HEK293 (cell line): Measurements from ENCODE around the gene MINPP1.

Source experiments
- EGR2 ChIP-seq: fragments of 450-650 bp; formaldehyde crosslinking; IDR thresholded peaks from 2 replicates; pipeline ENCODE4 v1.5.1; 2016; ENCODE audit warnings: low read depth, missing biosample characterization, missing genetic modification characterization
- ELK4 ChIP-seq: IDR thresholded peaks from 2 replicates; pipeline ENCODE4 v1.6.1; 2011; ENCODE audit warnings: mild to moderate bottlenecking, low read depth, low read length, borderline replicate concordance
- GFI1B ChIP-seq: fragments of 450-650 bp; formaldehyde crosslinking; IDR thresholded peaks from 2 replicates; pipeline ENCODE4 v1.5.1; 2016; ENCODE audit warnings: missing biosample characterization, missing genetic modification characterization
- PRDM6 ChIP-seq: fragments of 450-650 bp; formaldehyde crosslinking; IDR thresholded peaks from 2 replicates; pipeline ENCODE4 v1.5.1; 2017; ENCODE audit warnings: missing biosample characterization, missing genetic modification characterization
- TSHZ1 ChIP-seq: fragments of 450-650 bp; formaldehyde crosslinking; IDR thresholded peaks from 2 replicates; pipeline ENCODE4 v1.5.1; 2016; ENCODE audit warnings: missing biosample characterization, missing genetic modification characterization, borderline replicate concordance
- ZBTB21 ChIP-seq: fragments of 450-650 bp; formaldehyde crosslinking; IDR thresholded peaks from 2 replicates; pipeline ENCODE4 v1.5.1; 2017; ENCODE audit warnings: missing biosample characterization, missing genetic modification characterization
- ZFHX2 ChIP-seq: fragments of 450-650 bp; formaldehyde crosslinking; conservative IDR thresholded peaks from 2 replicates; pipeline ENCODE4 v1.5.1; 2016; ENCODE audit warnings: missing biosample characterization, missing genetic modification characterization
- ZFP37 ChIP-seq: fragments of 450-650 bp; formaldehyde crosslinking; IDR thresholded peaks from 2 replicates; pipeline ENCODE4 v1.5.1; 2016; ENCODE audit warnings: missing biosample characterization, missing genetic modification characterization
- ZNF155 ChIP-seq: fragments of 450-650 bp; formaldehyde crosslinking; IDR thresholded peaks from 2 replicates; pipeline ENCODE4 v1.5.1; 2016; ENCODE audit warnings: missing biosample characterization, missing genetic modification characterization
- ZNF292 ChIP-seq: fragments of 450-650 bp; formaldehyde crosslinking; IDR thresholded peaks from 2 replicates; pipeline ENCODE4 v1.5.1; 2016; ENCODE audit warnings: low read depth, missing biosample characterization, missing genetic modification characterization, borderline replicate concordance
- ZNF335 ChIP-seq: fragments of 450-650 bp; formaldehyde crosslinking; conservative IDR thresholded peaks from 2 replicates; pipeline ENCODE4 v1.5.1; 2016; ENCODE audit warnings: missing biosample characterization, missing genetic modification characterization
- ZNF350 ChIP-seq: fragments of 450-650 bp; formaldehyde crosslinking; IDR thresholded peaks from 2 replicates; pipeline ENCODE4 v1.5.0; 2017; ENCODE audit warnings: missing biosample characterization, mild to moderate bottlenecking, missing genetic modification characterization
- ZNF362 ChIP-seq: fragments of 450-650 bp; formaldehyde crosslinking; IDR thresholded peaks from 2 replicates; pipeline ENCODE4 v1.5.1; 2016; ENCODE audit warnings: missing biosample characterization, missing genetic modification characterization
- ZNF366 ChIP-seq: fragments of 450-650 bp; formaldehyde crosslinking; conservative IDR thresholded peaks from 2 replicates; pipeline ENCODE4 v1.5.1; 2016; ENCODE audit warnings: missing biosample characterization, missing genetic modification characterization
- ZNF473 ChIP-seq: fragments of 450-650 bp; formaldehyde crosslinking; IDR thresholded peaks from 2 replicates; pipeline ENCODE4 v1.5.1; 2017; ENCODE audit warnings: missing biosample characterization, missing genetic modification characterization
- ZNF560 ChIP-seq: fragments of 450-650 bp; formaldehyde crosslinking; IDR thresholded peaks from 2 replicates; pipeline ENCODE4 v1.5.1; 2017; ENCODE audit warnings: missing biosample characterization, missing genetic modification characterization, borderline replicate concordance
- ZNF623 ChIP-seq: fragments of 450-650 bp; formaldehyde crosslinking; IDR thresholded peaks from 2 replicates; pipeline ENCODE4 v1.5.1; 2016; ENCODE audit warnings: missing biosample characterization, missing genetic modification characterization
- ZNF624 ChIP-seq: fragments of 450-650 bp; formaldehyde crosslinking; IDR thresholded peaks from 2 replicates; pipeline ENCODE4 v1.5.1; 2017; ENCODE audit warnings: missing biosample characterization, missing genetic modification characterization
- ZNF664 ChIP-seq: fragments of 450-650 bp; formaldehyde crosslinking; IDR thresholded peaks from 2 replicates; pipeline ENCODE4 v1.5.1; 2016; ENCODE audit warnings: missing biosample characterization, missing genetic modification characterization
- ZNF670 ChIP-seq: fragments of 450-650 bp; formaldehyde crosslinking; IDR thresholded peaks from 2 replicates; pipeline ENCODE4 v1.5.1; 2016; ENCODE audit warnings: missing biosample characterization, missing genetic modification characterization, low read depth
- ZNF747 ChIP-seq: fragments of 450-650 bp; formaldehyde crosslinking; IDR thresholded peaks from 2 replicates; pipeline ENCODE4 v1.5.1; 2016; ENCODE audit warnings: missing biosample characterization, missing genetic modification characterization
- ZNF768 ChIP-seq: fragments of 450-650 bp; formaldehyde crosslinking; IDR thresholded peaks from 2 replicates; pipeline ENCODE4 v1.5.1; 2018; ENCODE audit warnings: missing biosample characterization, mild to moderate bottlenecking, missing genetic modification characterization
- ZNF777 ChIP-seq: fragments of 450-650 bp; formaldehyde crosslinking; IDR thresholded peaks from 2 replicates; pipeline ENCODE4 v1.5.1; 2017; ENCODE audit warnings: missing biosample characterization, missing genetic modification characterization, borderline replicate concordance
- TF ChIP-seq, protein P1 (sequence below): fragments of 450-650 bp; formaldehyde crosslinking; IDR thresholded peaks from 2 replicates; pipeline ENCODE4; 2016; ENCODE audit warnings: missing biosample characterization, missing genetic modification characterization
- TF ChIP-seq, protein P2 (sequence below): fragments of 450-650 bp; formaldehyde crosslinking; IDR thresholded peaks from 2 replicates; pipeline ENCODE4 v1.5.1; 2016; ENCODE audit warnings: missing biosample characterization, missing genetic modification characterization
- TF ChIP-seq, protein P3 (sequence below): fragments of 450-650 bp; formaldehyde crosslinking; IDR thresholded peaks from 2 replicates; pipeline ENCODE4 v1.5.1; 2016; ENCODE audit warnings: missing biosample characterization, missing genetic modification characterization

MINPP1 gene

DNA sequence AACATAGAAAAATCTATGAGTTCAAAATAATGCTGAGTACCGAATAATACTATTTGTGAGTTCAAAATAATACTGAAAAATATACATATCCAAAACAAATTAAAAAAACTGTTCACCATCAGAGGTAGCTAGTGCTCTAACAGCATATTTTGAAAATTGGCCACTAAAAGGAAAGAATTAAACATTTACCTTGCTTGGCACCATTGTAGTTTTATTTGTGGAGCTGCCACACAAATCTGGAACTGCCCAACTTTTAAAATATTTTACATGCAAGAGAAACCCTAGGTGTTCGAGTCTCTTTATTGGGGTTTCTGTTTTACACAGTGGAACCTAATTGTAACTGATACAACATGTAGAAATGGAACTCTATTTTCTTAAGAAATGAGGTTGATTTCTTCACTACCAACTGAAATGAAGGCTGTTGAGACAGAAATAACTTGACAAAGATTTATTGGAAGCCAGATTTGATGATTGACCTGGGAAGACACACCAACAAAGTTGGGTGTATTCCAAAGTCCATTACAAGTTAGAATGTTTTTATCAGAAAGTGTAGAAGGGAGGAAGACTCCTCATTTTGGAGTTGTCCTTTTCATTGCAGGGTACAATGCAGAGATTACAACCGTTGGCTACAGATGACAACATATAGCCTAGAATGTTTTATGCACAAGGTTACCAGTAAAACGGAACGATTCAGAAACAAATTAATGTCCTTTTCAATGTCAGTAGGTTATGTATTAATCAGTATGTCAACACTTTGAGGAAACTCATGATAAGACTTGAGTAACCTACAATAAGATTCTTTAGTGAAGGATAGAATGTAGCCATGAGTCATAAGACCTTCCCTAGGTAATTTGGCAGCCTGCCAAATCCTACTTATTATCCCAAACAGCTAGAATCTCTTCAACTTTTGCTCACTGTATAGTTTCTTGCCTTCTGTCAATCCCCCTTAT, 81.1 kb downstream of the MINPP1 start (continued):
- no peak for TF ChIP-seq ZNF362 (tag by site-specific recombination)
- TF ChIP-seq ZNF768 (tag by site-specific recombination): no peak; the same call in 1 of the 2 replicates
- TF ChIP-seq, protein P1, sequence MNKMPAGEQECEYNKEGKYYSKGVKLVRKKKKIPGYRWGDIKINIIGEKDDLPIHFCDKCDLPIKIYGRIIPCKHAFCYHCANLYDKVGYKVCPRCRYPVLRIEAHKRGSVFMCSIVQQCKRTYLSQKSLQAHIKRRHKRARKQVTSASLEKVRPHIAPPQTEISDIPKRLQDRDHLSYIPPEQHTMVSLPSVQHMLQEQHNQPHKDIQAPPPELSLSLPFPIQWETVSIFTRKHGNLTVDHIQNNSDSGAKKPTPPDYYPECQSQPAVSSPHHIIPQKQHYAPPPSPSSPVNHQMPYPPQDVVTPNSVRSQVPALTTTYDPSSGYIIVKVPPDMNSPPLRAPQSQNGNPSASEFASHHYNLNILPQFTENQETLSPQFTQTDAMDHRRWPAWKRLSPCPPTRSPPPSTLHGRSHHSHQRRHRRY (tag by site-specific recombination): no peak
- peak; percentile 88; the same call in 1 of the 2 replicates for TF ChIP-seq ZNF473
- TF ChIP-seq ZNF155 (tag by site-specific recombination): no peak
- TF ChIP-seq ZNF747 (tag by site-specific recombination): no peak
- peak; percentile 76; the same call in 1 of the 2 replicates for TF ChIP-seq TSHZ1 (tag by site-specific recombination)
- TF ChIP-seq ZNF366: peak; percentile 62
- no peak for TF ChIP-seq ZNF292
- 0 out of 2 replicates have a peak, but pooled peaks have one; percentile 44 for TF ChIP-seq ZBTB21
- no peak for TF ChIP-seq ZNF664 (tag by site-specific recombination)
- TF ChIP-seq, protein P2, sequence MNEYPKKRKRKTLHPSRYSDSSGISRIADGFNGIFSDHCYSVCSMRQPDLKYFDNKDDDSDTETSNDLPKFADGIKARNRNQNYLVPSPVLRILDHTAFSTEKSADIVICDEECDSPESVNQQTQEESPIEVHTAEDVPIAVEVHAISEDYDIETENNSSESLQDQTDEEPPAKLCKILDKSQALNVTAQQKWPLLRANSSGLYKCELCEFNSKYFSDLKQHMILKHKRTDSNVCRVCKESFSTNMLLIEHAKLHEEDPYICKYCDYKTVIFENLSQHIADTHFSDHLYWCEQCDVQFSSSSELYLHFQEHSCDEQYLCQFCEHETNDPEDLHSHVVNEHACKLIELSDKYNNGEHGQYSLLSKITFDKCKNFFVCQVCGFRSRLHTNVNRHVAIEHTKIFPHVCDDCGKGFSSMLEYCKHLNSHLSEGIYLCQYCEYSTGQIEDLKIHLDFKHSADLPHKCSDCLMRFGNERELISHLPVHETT (tag by site-specific recombination): peak; percentile 56; the same call in 1 of the 2 replicates
- TF ChIP-seq ZNF350 (tag by site-specific recombination): peak; percentile 99
- TF ChIP-seq ELK4: no peak
- TF ChIP-seq PRDM6 (tag by site-specific recombination): peak; percentile 91
- TF ChIP-seq GFI1B (tag by site-specific recombination): no peak
- no peak for TF ChIP-seq ZFHX2 (tag by site-specific recombination)
- TF ChIP-seq EGR2: no peak
- peak; percentile 96 for TF ChIP-seq ZNF624 (tag by site-specific recombination)
- TF ChIP-seq ZNF670 (tag by site-specific recombination): no peak
- TF ChIP-seq ZNF623 (tag by site-specific recombination): 0 out of 2 replicates have a peak, but pooled peaks have one; percentile 26
- no peak for TF ChIP-seq ZNF335 (tag by site-specific recombination)
- TF ChIP-seq ZNF560 (tag by site-specific recombination): no peak
- TF ChIP-seq, protein P3, sequence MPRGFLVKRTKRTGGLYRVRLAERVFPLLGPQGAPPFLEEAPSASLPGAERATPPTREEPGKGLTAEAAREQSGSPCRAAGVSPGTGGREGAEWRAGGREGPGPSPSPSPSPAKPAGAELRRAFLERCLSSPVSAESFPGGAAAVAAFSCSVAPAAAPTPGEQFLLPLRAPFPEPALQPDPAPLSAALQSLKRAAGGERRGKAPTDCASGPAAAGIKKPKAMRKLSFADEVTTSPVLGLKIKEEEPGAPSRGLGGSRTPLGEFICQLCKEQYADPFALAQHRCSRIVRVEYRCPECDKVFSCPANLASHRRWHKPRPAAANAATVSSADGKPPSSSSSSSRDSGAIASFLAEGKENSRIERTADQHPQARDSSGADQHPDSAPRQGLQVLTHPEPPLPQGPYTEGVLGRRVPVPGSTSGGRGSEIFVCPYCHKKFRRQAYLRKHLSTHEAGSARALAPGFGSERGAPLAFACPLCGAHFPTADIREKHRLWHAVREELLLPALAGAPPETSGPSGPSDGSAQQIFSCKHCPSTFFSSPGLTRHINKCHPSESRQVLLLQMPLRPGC (tag by site-specific recombination): peak; percentile 67; the same call in 1 of the 2 replicates
- TF ChIP-seq ZFP37 (tag by site-specific recombination): no peak
- no peak for TF ChIP-seq ZNF777 (tag by site-specific recombination)
